Activated CD4-positive, alpha-beta memory T cell treated with anti-CD3 and anti-CD28 coated beads for 36 hours (primary cell): Measurements from ENCODE around the gene RNF151. TPM values are rescaled to one million over a fixed set of nuclear protein-coding genes. Genes with fewer than 3 reads are reported as not detected.

Experiments used
- CTCF ChIA-PET: fragments of 350-600 bp; sonication (Branson Sonifier 250); formaldehyde crosslinking; loops from one replicate; lab custom pipeline; 2021; ENCODE audit warnings: antibody characterized with exemption, inconsistent platforms; lab: Charles Lee
- POLR2A ChIA-PET: fragments of 350-600 bp; sonication (Branson Sonifier 250); formaldehyde crosslinking; loops from one replicate; lab custom pipeline; 2021; ENCODE audit warnings: antibody characterized with exemption; lab: Charles Lee
- DNase-seq: peaks from one replicate; pipeline ENCODE4 v3.0.0-alpha.2; 2020
- H3K27ac Mint-ChIP-seq: one replicate; pipeline ENCODE4 v1.8.0; 2021; ENCODE audit warnings: mixed read lengths
- H3K27me3 Mint-ChIP-seq: one replicate; pipeline ENCODE4 v1.8.0; 2021; ENCODE audit warnings: mixed read lengths
- H3K36me3 Mint-ChIP-seq: one replicate; pipeline ENCODE4 v1.8.0; 2021; ENCODE audit warnings: mixed read lengths
- H3K4me1 Mint-ChIP-seq: one replicate; pipeline ENCODE4 v1.8.0; 2021; ENCODE audit warnings: low read depth, mixed read lengths
- H3K4me3 Mint-ChIP-seq: one replicate; pipeline ENCODE4 v1.8.0; 2021; ENCODE audit warnings: mild to moderate bottlenecking, mixed read lengths
- H3K9me3 Mint-ChIP-seq: one replicate; pipeline ENCODE4 v1.8.0; 2021; ENCODE audit warnings: mixed read lengths
- intact Hi-C: fragments of 100-400 bp; cut with micrococcal nuclease; formaldehyde crosslinking; loops from one replicate; pipeline ENCODE4 v1.15.1; 2023
- total RNA-seq, 2 experiments: library from RNA; stranded (reverse); gene quantifications; one replicate each; pipeline ENCODE4 v1.2.3, GENCODE V29; 2021

Gene RNF151
- total RNA-seq, 2 experiments from 2014 or later: not detected

GRCh38 chr16:1990351-1991134 lies 23.9 kb downstream of the RNF151 start:
- DNase-seq: peak; percentile 67

GRCh38 chr16:1991135-1991551 lies 24.5 kb downstream of the RNF151 start:
- Mint-ChIP-seq H3K4me1 (peaks cover 23% of the 10 kb centered on the region), H3K27me3 (peaks cover 12% of the 10 kb centered on the region), H3K27ac (peak overlapping the region; percentile 49), H3K36me3 (peaks cover 4% of the 10 kb centered on the region), H3K4me3 (peak overlapping the region; percentile 71), H3K9me3 (no peaks in the 10 kb centered on the region)
- DNase-seq: peak; percentile 76
- intact Hi-C loops: no loop called here
- ChIA-PET POLR2A (interaction anchor here (1.1 to 2.8 kb wide), 6 partner anchors 9 to 164 kb away, joined by 3 to 25 read pairs (median 6); partner anchors contain the start of genes NOXO1, RPS2, TBL3 and TRAF7), CTCF (interaction anchor here (0.9 to 2.8 kb wide), 3 partner anchors 7 to 26 kb away, joined by 3 to 18 read pairs (median 3); partner anchors contain the start of gene RPS2)

More at GRCh38 chr16:1990351-1991134, 23.9 kb downstream of the RNF151 start:
- Mint-ChIP-seq H3K27me3 (peaks cover 12% of the 10 kb centered on the region), H3K4me3 (peak overlapping the region; percentile 71), H3K27ac (peak overlapping the region; percentile 49), H3K9me3 (no peaks in the 10 kb centered on the region), H3K4me1 (peaks cover 22% of the 10 kb centered on the region), H3K36me3 (peaks cover 4% of the 10 kb centered on the region)
- CTCF ChIA-PET: interaction anchor here (0.9 to 2.8 kb wide), 3 partner anchors 8 to 26 kb away, joined by 3 to 18 read pairs (median 3); partner anchors contain the start of gene RPS2
- POLR2A ChIA-PET: interaction anchor here (1.1 to 2.8 kb wide), 6 partner anchors 8 to 165 kb away, joined by 3 to 25 read pairs (median 6); partner anchors contain the start of genes NOXO1, RPS2, TBL3 and TRAF7
- intact Hi-C loops: no loop called here

GRCh38 chr16:1991588-1991947 lies 24.9 kb downstream of the RNF151 start:
- peaks cover 25% of the 10 kb centered on the region for H3K4me1 Mint-ChIP-seq
- peaks cover 12% of the 10 kb centered on the region for H3K27me3 Mint-ChIP-seq
- POLR2A ChIA-PET: interaction anchor here (1.1 to 2.8 kb wide), 6 partner anchors 10 to 164 kb away, joined by 3 to 25 read pairs (median 6); partner anchors contain the start of genes NOXO1, RPS2, TBL3 and TRAF7
- DNase-seq: no peak
- H3K4me3 Mint-ChIP-seq: peak overlapping the region; percentile 71
- no peaks in the 10 kb centered on the region for H3K9me3 Mint-ChIP-seq
- peaks cover 4% of the 10 kb centered on the region for H3K36me3 Mint-ChIP-seq
- intact Hi-C loops: no loop called here
- CTCF ChIA-PET: interaction anchor here (0.9 to 2.8 kb wide), 2 partner anchors 12 to 27 kb away, joined by 3 to 18 read pairs; partner anchors contain the start of gene RPS2
- H3K27ac Mint-ChIP-seq: peak overlapping the region; percentile 49

DNA sequence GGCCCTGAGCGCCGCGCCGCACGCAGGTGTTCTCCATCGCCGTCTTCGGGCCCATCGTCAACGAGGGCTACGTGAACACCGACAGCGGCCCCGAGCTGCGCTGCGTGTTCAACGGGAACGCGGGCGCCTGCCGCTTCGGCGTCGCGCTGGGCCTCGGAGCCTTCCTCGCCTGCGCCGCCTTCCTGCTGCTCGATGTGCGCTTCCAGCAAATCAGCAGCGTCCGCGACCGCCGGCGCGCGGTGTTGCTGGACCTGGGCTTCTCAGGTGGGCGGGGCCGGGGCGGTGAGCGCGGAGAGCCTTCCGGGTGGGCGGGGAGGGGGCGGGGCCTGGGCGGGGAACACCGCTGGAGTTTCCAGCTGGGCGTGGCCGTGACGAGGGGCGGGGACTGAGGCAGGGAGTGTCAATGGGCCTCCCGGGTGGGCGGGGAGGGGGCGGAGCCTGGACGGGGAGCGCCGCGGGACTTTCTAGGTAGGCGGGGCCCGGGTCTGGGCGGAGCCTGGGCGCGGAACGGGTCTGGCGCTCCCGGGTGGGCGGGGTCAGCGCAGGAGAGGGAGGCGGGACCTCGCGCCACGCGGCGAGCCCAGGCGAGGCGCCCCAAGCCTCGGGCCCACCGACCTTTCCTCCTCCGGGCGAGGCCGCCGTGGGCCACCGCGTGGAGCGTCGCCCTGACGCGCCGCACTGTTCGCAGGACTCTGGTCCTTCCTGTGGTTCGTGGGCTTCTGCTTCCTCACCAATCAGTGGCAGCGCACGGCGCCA lies 25.5 kb downstream of the RNF151 start:
- CTCF ChIA-PET: interaction anchor here (1.5 to 2.8 kb wide), 2 partner anchors 11 to 12 kb away, joined by 4 to 18 read pairs; no protein-coding TSS in a partner anchor
- peak; percentile 99 for DNase-seq
- POLR2A ChIA-PET: interaction anchor here (1.6 to 2.8 kb wide), 4 partner anchors 17 to 163 kb away, joined by 4 to 25 read pairs (median 9); partner anchors contain the start of genes RPS2, TBL3 and TRAF7
- Mint-ChIP-seq H3K27ac (no peak overlapping the region), H3K4me3 (peak overlapping the region; percentile 71), H3K36me3 (peaks cover 2% of the 10 kb centered on the region), H3K27me3 (peaks cover 12% of the 10 kb centered on the region), H3K9me3 (no peaks in the 10 kb centered on the region), H3K4me1 (peaks cover 25% of the 10 kb centered on the region)
- intact Hi-C loops: loop anchor here (1.0 to 2.0 kb wide), 4 partner anchors 8 to 33 kb away; partner anchors contain the start of genes GFER, NDUFB10, RPS2 and ZNF598

DNA sequence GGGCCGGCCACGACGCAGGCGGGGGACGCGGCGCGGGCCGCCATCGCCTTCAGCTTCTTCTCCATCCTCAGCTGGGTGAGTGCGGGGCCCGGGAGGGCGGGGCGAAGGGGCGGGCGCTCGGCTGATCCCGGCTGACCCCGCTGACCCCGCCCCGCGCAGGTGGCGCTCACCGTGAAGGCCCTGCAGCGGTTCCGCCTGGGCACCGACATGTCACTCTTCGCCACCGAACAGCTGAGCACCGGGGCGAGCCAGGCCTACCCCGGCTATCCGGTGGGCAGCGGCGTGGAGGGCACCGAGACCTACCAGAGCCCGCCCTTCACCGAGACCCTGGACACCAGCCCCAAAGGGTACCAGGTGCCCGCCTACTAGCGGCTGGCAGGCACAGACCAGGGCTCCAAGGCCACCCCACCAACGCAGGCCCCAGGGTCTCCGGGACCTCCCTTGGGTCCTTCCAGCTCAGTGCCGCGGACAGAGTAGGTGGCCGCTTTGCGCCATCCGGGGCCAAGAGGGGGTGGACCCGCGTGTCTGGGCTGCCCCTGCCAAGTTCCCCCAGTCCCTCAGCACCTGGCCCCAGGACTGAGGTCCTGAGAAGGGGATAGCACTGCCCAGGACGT lies 26.2 kb downstream of the RNF151 start:
- H3K4me1 Mint-ChIP-seq: peaks cover 25% of the 10 kb centered on the region
- ChIA-PET CTCF (interaction anchor here (1.5 to 1.8 kb wide), 2 partner anchors 10 to 11 kb away, joined by 4 to 15 read pairs; no protein-coding TSS in a partner anchor), POLR2A (interaction anchor here (2.6 to 2.8 kb wide), 3 partner anchors 21 to 162 kb away, joined by 8 to 25 read pairs (median 10); partner anchors contain the start of genes RPS2, TBL3 and TRAF7)
- no peak overlapping the region for H3K27ac Mint-ChIP-seq
- H3K4me3 Mint-ChIP-seq: no peak overlapping the region
- intact Hi-C loops: loop anchor here (1.0 to 2.0 kb wide), 4 partner anchors 9 to 34 kb away; partner anchors contain the start of genes GFER, NDUFB10, RPS2 and ZNF598
- H3K9me3 Mint-ChIP-seq: no peaks in the 10 kb centered on the region
- no peak for DNase-seq
- H3K27me3 Mint-ChIP-seq: peaks cover 12% of the 10 kb centered on the region
- H3K36me3 Mint-ChIP-seq: peaks cover 5% of the 10 kb centered on the region

DNA sequence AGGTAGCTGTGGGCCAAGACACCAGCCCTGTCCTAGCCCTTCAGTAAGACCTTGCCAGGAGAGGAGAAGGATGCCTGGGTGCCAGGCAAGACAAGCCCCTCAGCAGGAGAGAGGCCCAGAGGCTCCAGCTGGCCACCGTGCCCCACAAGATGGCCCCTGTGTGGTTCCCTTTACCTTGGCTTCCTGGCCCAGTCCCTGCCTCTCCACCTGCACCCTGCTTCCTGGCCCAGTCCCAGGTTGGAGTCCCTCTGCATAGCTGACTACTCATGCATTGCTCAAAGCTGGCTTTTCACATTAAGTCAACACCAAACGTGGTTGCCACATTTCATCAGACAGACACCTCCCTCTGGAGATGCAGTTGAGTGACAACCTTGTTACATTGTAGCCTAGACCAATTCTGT lies 27.1 kb downstream of the RNF151 start:
- POLR2A ChIA-PET: interaction anchor here (0.6 to 1.0 kb wide), 2 partner anchors 29 to 412 kb away, joined by 3 read pairs; partner anchors contain the start of gene RPS2
- Mint-ChIP-seq H3K27ac (peak overlapping the region; percentile 45), H3K27me3 (peaks cover 10% of the 10 kb centered on the region), H3K36me3 (peaks cover 9% of the 10 kb centered on the region), H3K4me3 (no peak overlapping the region), H3K9me3 (no peaks in the 10 kb centered on the region), H3K4me1 (peaks cover 25% of the 10 kb centered on the region)
- CTCF ChIA-PET: interaction anchor here (1.3 to 1.8 kb wide), 3 partner anchors 9 to 147 kb away, joined by 4 to 15 read pairs (median 4); no protein-coding TSS in a partner anchor
- intact Hi-C loops: loop anchor here (2.0 kb wide), 2 partner anchors 15 to 29 kb away; partner anchors contain the start of genes RPS2 and ZNF598
- peak; percentile 72 for DNase-seq

GRCh38 chr16:1997494-1998359 lies 31.1 kb downstream of the RNF151 start:
- no peaks in the 10 kb centered on the region for H3K27me3 Mint-ChIP-seq
- intact Hi-C loops: no loop called here
- POLR2A ChIA-PET: no interaction called here

DNA sequence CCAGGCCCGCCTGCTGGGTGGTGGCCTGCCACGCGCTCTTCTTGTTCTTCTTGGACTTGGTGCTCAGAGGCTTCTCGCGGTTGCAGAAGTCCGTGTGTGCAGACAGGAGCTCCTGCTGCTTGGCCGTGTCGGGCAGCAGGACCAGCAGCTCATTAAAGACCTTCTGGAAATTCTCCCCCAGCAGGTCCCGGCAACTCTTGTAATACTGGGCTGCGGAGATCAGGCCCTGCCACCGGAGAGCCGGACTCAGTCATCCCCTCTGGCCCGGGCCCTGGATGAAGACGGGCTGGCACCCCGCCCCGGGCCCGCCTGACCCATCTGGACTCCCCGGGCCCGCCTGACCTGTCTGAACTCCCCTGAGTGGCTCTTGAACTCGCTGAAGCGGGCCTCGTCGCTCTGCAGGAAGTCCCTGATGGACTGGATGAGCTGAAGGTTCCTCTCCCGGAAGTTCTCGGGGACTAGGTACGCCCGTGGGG lies 31.7 kb downstream of the RNF151 start:
- H3K9me3 Mint-ChIP-seq: no peaks in the 10 kb centered on the region
- intact Hi-C loops: no loop called here
- peaks cover 12% of the 10 kb centered on the region for H3K4me1 Mint-ChIP-seq
- DNase-seq: no peak
- H3K27me3 Mint-ChIP-seq: no peaks in the 10 kb centered on the region
- no peak overlapping the region for H3K4me3 Mint-ChIP-seq
- no peak overlapping the region for H3K27ac Mint-ChIP-seq
- ChIA-PET CTCF (interaction anchor here (0.7 kb wide), 1 partner anchor 8 kb away, joined by 3 read pairs; no protein-coding TSS in a partner anchor), POLR2A (no interaction called here)
- peaks cover 24% of the 10 kb centered on the region for H3K36me3 Mint-ChIP-seq

More at GRCh38 chr16:1997494-1998359, 31.1 kb downstream of the RNF151 start:
- H3K4me1 Mint-ChIP-seq: peaks cover 14% of the 10 kb centered on the region
- no peaks in the 10 kb centered on the region for H3K9me3 Mint-ChIP-seq
- H3K27ac Mint-ChIP-seq: no peak overlapping the region
- CTCF ChIA-PET: interaction anchor here (0.7 to 1.0 kb wide), 2 partner anchors 7 to 215 kb away, joined by 3 read pairs; partner anchors contain the start of genes NUBP2 and SPSB3
- H3K36me3 Mint-ChIP-seq: peaks cover 24% of the 10 kb centered on the region
- no peak for DNase-seq
- H3K4me3 Mint-ChIP-seq: no peak overlapping the region

DNA sequence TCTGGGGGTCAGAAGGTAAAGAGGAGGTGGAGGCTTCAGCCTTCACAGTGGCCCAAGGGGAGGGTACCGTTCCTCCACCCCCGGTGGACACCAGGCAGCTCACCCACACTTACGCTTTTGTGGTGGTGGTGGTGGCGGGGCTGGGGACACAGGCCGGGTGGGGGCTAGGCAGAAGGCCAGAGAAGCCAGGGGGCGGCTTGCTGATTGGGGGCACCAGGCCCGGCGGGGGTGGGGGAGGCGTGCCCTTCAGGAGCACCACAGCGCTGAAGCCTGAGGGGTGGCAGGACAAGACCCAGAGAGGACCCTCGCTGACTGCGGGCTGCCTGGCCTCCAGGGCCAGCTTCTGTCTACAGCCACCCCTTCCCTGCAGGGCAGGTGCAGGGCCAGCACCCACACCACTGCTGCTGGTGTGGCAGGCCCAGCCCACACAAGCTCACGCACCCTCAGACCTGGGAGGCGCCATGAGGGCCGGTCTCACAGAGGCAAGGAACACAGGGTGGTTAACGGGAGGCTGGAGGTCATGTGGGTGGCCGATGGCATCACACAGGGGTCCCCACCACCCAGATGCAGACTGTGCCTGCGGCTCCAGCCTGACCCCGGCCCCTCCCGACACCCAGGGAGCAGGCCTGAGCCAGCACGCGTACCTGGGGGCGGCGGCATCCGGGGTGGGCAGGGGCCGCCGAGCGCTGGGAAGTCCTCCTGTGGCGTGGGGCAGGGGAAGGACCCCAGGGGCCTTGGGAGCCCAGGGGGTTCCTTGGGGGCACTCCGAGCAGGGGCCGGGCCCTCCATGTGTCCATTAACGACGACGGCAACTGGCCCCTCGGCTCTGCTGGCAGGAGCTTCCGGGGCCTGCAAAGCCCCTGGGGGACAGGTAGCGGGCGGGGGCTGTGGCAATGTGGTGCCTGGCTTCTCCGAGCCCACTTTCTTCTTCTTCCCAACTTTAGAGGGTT lies 32.5 kb downstream of the RNF151 start:
- peaks cover 4% of the 10 kb centered on the region for H3K4me1 Mint-ChIP-seq
- H3K27me3 Mint-ChIP-seq: no peaks in the 10 kb centered on the region
- no peak overlapping the region for H3K4me3 Mint-ChIP-seq
- peaks cover 24% of the 10 kb centered on the region for H3K36me3 Mint-ChIP-seq
- no peak for DNase-seq
- intact Hi-C loops: no loop called here
- ChIA-PET CTCF (interaction anchor here (0.7 kb wide), 1 partner anchor 9 kb away, joined by 3 read pairs; no protein-coding TSS in a partner anchor), POLR2A (no interaction called here)
- no peaks in the 10 kb centered on the region for H3K9me3 Mint-ChIP-seq
- H3K27ac Mint-ChIP-seq: no peak overlapping the region
